ENCODE results near the gene CCDC85C.

Gene CCDC85C

DNA sequence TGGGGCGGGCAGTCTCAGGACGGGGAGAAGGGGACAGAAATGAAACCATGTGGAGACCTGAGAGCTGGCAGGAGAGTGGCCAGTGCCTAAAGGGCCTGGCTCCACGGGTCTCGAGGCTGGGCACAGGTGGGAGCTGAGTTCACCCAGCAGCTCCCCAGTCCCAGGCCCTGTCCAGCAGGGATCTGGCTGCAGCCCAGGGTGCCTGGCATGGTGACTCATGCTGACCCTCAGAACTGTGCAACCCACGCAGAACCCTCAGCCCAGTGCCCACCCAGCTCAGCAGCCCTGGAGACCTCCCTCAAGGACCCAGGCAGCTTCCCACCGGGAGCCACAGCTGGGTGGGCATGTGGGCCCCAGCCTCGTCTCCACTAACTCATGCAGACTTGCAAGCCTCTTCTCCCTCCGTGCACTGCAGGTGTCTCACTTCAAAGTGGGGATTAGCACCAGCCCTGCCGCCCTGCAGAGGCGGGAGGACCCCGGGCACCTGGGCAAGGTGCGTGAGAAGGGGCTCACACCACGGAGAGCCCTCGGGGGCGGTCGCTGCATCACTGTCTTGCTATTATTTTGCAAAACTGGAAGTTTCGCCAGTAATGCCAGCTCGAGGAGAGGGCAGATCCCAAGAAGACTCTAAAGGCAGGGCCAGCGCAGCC lies 76.5 kb downstream of the CCDC85C start:
- TF ChIP-seq, protein P1, sequence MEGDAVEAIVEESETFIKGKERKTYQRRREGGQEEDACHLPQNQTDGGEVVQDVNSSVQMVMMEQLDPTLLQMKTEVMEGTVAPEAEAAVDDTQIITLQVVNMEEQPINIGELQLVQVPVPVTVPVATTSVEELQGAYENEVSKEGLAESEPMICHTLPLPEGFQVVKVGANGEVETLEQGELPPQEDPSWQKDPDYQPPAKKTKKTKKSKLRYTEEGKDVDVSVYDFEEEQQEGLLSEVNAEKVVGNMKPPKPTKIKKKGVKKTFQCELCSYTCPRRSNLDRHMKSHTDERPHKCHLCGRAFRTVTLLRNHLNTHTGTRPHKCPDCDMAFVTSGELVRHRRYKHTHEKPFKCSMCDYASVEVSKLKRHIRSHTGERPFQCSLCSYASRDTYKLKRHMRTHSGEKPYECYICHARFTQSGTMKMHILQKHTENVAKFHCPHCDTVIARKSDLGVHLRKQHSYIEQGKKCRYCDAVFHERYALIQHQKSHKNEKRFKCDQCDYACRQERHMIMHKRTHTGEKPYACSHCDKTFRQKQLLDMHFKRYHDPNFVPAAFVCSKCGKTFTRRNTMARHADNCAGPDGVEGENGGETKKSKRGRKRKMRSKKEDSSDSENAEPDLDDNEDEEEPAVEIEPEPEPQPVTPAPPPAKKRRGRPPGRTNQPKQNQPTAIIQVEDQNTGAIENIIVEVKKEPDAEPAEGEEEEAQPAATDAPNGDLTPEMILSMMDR (IDR thresholded peaks at IDR 0.05; ENCODE audit: control insufficient read depth, insufficient read depth, low read depth, low read length, missing control alignments), result no peak
- no peak overlapping the region for H3K4me3 ChIP-seq (ENCODE audit: control insufficient read depth, low read depth, low read length)
- DNase-seq (ENCODE audit: low read depth), result no peak

GRCh38 chr14:99527026-99527425 lies 77.0 kb downstream of the CCDC85C start:
- no peak overlapping the region for H3K4me3 ChIP-seq (ENCODE audit: control insufficient read depth, low read depth, low read length)
- TF ChIP-seq, protein P1 (IDR thresholded peaks at IDR 0.05; ENCODE audit: control insufficient read depth, insufficient read depth, low read depth, low read length, missing control alignments), result no peak
- no peak for DNase-seq (ENCODE audit: low read depth)

DNA sequence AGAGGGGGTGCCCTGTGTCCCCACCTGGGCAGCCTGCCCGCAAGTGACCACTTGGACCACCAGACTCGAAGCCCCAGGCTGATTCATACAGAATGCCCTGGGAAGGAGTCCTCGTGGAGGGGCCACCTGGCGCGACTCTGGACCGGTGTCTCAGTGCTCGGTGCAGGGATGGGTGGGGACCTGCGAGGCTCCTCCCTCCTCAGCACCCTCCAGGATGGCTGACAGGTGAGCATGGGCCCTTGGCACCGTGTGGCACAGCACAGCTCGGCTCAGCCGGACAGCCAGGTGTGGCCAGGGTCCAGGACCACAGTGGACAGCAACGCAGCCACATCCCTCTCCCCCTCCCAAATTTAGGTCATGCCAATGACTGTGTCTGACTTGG lies 78.3 kb downstream of the CCDC85C start:
- TF ChIP-seq, protein P1 (IDR thresholded peaks at IDR 0.05; ENCODE audit: control insufficient read depth, insufficient read depth, low read depth, low read length, missing control alignments), result no peak
- DNase-seq (ENCODE audit: low read depth), result no peak
- no peak overlapping the region for H3K4me3 ChIP-seq (ENCODE audit: control insufficient read depth, low read depth, low read length)

- DNase-seq (ENCODE audit: low read depth), result no peak
- TF ChIP-seq, protein P1 (IDR thresholded peaks at IDR 0.05; ENCODE audit: control insufficient read depth, insufficient read depth, low read depth, low read length, missing control alignments), result peak; percentile 50
- H3K4me3 ChIP-seq (ENCODE audit: control insufficient read depth, low read depth, low read length), result no peak overlapping the region
Measured at GRCh38 chr14:99524804-99525698, 79.0 kb downstream of the CCDC85C start.

GRCh38 chr14:99524091-99524661 lies 79.8 kb downstream of the CCDC85C start:
- no peak for DNase-seq (ENCODE audit: low read depth)

GRCh38 chr14:99523704-99524055 lies 80.3 kb downstream of the CCDC85C start:
- no peak for DNase-seq (ENCODE audit: low read depth)
- no peak overlapping the region for H3K4me3 ChIP-seq (ENCODE audit: control insufficient read depth, low read depth, low read length)
- TF ChIP-seq, protein P1 (IDR thresholded peaks at IDR 0.05; ENCODE audit: control insufficient read depth, insufficient read depth, low read depth, low read length, missing control alignments), result no peak

More at GRCh38 chr14:99524091-99524661, 79.8 kb downstream of the CCDC85C start:
- TF ChIP-seq, protein P1 (IDR thresholded peaks at IDR 0.05; ENCODE audit: control insufficient read depth, insufficient read depth, low read depth, low read length, missing control alignments), result no peak
- no peak overlapping the region for H3K4me3 ChIP-seq (ENCODE audit: control insufficient read depth, low read depth, low read length)
